Stimulated activated CD4-positive, alpha-beta T cell treated with anti-CD3 and anti-CD28 coated beads, Interleukin-2, amount 100 ng/mL, for 24 hours (primary cell): ENCODE measurements around the gene PCNT.

Experiments used
- DNase-seq, 2 donors: peaks; one replicate each; pipeline ENCODE4 v3.0.0-alpha.2; 2020

The PCNT gene

DNA sequence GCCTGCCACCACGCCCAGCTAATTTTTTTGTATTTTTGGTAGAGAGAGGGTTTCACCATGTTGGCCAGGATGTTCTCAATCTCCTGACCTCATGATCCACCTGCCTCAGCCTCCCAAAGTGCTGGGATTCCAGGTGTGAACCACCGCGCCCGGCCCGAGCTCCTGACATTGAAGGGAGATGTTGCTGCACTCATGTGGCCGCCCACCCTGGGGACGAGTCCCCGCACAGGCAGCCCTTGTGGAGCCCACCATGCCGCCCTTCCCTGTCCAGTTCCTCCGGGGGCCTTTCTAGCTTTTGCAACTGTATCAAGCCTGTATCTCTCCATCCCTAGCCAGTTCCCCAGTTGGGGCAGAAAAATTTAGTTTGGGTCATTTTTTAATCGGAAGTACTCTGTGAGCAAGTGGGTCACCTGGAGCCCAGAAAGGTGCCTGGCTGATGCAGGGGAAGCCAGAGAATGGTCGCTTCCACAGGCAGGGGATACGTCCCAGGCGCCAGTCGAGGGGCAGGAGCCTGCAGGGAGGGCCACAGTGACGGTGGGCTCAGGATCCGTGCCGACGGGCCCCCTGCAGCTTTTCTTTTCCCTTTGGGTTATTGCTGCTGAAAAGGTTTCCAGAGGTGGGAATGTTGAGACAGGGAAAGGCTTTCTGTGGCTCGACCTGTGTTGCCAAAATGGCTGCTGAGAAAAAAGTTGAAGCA is 20.4 kb downstream of the PCNT start:
- DNase-seq, result no peak

GRCh38 chr21:46345861-46346260 is 21.9 kb downstream of the PCNT start:
- no peak for DNase-seq

- DNase-seq, result no peak
Measured at GRCh38 chr21:46346296-46347202, 22.6 kb downstream of the PCNT start.

GRCh38 chr21:46347203-46347550 is 23.2 kb downstream of the PCNT start:
- no peak for DNase-seq

DNA sequence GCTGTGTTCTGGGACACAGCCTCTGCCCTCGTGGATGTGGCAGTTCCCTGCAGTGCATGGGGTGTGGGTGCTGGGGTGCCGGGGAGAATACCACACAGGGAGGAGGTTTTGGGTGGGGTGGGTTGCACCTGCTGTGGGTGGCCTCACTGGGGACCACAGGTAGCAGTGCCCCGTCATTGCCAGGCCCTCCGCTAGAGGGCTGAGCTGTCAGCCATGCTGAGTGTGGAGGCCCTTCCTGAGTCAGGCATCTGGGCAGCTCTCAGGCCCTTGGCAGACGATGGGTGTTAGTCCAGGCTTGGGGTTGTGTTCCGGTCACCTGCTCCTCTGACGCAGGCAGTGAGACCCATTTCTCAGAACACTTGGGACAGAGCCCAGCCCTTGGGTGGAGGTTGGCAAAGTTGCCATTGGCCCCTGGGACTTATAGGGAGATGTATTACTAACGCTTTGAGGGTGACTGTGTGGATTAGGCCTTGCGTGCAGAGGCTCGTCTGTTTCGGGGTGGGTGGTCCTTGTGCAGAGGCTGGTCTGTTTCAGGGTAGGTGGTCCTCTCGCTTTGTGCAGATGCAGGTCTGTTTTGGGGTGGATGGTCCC is 23.9 kb downstream of the PCNT start:
- no peak for DNase-seq

GRCh38 chr21:46349134-46349760 is 25.3 kb downstream of the PCNT start:
- DNase-seq, result no peak

GRCh38 chr21:46350571-46350970 is 26.6 kb downstream of the PCNT start:
- DNase-seq, result no peak

GRCh38 chr21:46350981-46351380 is 27.0 kb downstream of the PCNT start:
- no peak for DNase-seq

- DNase-seq, result no peak
Measured at GRCh38 chr21:46351476-46352163, 27.7 kb downstream of the PCNT start.

GRCh38 chr21:46352164-46352515 is 28.2 kb downstream of the PCNT start:
- DNase-seq, result no peak

DNA sequence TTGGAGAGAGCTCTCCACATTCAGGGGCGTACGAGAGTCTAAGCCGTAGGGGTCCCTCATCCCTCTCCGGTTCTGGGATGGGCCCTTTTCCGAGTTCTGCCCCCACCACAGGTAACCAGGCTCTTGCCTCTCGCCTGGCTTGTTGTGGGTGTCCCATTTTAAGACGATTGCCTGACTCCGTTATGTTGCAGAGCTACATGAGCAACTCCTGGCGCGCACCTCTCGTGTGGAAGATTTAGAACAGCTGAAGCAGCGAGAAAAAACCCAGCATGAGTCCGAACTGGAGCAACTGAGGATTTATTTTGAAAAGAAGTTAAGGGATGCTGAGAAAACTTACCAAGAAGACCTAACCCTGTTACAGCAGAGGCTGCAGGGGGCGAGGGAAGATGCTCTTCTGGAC is 29.0 kb downstream of the PCNT start:
- no peak for DNase-seq

DNA sequence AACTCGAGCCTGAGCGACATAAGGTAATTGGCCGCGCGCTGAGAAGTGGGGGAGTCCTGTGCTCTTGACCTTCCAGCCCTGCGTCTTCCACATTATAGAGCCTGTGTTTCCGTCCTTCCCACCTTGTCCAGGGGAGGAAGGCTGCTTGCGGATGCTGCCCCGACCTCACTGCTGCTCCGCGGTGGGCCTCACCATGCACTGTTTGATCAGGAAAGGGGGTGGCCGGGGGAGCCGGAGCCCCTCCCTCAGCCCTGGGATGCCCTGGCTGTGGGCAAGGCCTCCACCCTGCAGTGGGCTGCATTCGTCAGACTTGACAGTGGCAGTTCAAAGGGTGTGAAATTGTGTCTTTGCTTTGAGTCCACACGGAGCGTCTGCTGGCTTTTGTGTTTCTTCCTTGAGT is 30.1 kb downstream of the PCNT start:
- no peak for DNase-seq

DNA sequence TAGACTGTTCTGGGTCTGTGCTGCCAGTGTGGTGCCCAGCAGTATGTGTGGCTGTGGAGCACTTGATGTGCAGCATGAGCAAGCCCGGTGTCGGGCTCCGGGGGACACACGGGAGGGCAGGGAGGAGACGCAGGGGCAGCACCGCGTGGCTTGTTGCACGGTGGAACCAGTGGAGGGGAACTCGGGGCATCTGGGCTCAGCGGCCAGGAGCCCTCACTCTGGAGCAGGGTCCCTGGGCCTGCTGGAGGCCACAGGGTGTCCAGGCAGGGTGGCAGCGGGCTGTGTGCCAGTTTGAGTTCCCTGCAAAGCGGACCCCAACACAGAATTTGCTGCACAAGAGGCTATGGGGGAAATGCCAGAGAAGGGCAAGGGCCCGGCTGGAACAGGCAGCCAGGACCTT is 30.6 kb downstream of the PCNT start:
- DNase-seq, result no peak

GRCh38 chr21:46355161-46356004 is 31.4 kb downstream of the PCNT start:
- no peak for DNase-seq

- no peak for DNase-seq
Measured at GRCh38 chr21:46356005-46356338, 32.0 kb downstream of the PCNT start.

DNA sequence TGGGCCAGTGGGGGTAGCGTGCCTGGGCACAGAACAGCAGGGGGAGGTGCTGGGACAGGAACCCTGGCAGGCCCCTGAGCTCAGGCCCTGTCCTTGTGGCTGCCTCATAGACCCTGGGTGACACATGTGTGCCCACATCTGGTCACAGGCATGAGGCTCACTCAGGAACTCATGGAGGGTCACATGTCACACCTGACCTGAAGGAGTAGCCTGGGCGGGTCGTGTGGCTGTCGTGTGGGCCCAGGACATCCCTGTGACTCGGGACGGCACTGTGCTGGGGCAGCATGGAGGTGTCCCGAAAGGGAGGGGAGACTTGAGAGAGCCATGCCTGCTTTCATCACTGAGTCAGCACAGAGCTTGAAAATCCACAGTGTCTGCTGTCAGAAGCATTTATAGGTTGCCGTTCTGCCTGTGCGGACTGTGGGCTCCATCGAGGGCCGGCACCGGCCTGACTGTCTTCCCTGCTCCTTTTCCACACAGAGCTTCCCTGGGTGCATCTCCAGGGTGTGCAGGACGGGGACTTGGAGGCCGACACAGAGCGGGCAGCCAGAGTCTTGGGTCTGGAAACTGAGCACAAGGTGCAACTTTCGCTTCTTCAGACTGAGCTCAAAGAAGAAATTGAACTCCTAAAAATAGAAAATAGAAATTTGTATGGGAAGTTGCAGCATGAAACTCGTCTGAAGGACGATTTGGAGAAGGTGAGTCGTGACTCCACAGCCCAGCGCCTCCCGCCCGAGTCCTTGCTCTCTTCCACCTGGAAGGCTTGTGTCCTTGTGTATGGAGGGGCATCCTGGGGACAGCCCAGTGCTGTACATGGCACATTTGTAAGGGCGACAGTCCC is 32.8 kb downstream of the PCNT start:
- DNase-seq, result no peak

DNA sequence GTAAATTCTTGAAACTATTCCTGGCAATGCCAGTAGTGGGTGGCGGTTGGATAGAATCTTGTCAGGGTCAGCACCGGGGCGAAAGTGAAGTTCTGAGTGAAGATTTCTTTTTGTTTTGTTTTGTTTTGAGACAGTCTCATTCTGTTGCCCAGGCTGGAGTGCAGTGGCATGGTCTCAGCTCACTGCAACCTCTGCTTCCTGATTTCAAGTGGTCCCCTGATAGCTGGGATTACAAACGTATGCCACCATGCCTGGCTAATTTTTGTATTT is 33.3 kb downstream of the PCNT start:
- no peak for DNase-seq

DNA sequence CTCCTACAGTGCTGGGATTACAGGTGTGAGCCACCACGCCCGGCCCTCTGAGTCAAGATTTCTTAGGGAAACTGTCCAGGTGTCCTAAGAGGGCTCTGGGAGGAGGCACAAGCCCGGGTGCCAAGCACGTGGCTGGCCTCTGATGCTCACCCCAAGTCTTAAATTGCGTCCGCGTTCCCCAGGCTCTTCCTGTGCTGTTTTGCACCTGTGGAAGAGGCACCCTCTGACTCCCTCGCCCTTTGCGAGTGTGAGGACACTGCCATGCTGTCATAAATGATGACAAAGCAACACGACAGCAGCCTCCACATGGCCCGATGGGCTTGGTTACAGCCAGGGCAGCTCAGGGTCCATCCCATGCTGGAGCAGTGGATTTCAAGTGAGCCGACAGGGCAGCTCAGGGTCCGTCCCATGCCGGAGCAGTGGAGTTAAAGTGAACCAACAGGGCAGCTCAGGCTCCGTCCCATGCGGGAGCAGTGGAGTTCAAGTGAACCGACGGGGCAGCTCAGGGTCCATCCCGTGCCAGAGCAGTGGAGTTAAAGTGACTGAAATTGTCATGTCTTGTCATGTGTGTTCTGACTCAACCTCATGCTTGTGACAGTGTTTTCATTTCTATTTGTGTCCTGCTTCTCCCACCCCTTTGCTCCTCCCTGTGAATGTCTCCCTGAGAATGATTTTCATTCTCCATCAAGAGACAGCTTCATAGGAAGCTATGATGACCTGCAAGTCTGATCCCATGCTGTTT is 33.9 kb downstream of the PCNT start:
- DNase-seq, result no peak

- no peak for DNase-seq
Measured at GRCh38 chr21:46361176-46361575, 37.2 kb downstream of the PCNT start.

DNA sequence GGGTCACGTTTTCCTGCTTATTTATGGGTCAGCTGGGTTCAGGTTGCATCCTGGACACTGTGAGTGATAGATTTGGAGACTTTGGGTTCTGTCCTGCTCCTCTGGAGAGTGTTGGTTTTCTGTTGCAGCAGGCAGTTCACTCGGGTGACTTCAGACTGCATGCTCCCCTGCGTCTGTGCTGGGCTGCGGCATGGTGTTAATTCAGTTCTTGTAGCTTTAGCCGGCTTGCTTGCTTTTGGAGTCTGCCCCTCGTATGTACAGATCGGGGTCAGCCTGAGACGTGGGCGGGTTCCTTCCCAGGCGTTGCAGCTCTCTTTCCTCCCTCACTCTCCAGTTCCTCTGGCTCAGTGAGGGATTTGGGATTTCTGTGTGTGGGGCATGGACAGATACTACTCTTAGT is 38.0 kb downstream of the PCNT start:
- DNase-seq, result no peak

DNA sequence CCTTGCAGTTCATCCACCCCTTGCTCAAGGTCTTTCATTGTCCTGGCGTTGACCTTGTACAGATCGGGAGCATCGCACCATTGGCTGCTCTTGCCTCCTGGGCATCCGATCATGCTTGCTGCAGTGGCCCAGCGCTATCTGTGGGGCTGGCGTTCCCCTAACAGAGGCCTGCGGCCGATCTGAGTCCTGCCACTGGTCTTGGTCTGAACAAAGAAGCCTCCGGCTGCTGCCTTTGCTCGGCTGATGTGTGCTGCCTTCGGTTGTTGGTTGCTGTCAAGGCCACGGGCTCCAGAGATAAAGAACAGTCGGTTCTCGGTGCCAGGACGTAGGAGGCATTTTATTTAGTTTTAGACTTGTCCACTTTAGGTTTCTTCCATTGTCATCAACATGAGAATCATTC is 39.0 kb downstream of the PCNT start:
- DNase-seq, result no peak
